GM12878 (cell line): ENCODE data around the gene ITGA6. TPM values are rescaled to one million over a fixed set of nuclear protein-coding genes. Genes with fewer than 3 reads are reported as not detected.

Experiments used
- ATAC-seq: fragments of 200-7000 bp; cut with Tn5 transposase; 3 replicates; pipeline ENCODE4 v1.9.1; 2020; ENCODE audit warnings: mild to moderate bottlenecking, moderate library complexity
- BruUV-seq: library from RNA; stranded (reverse); fragments of 400-500 nt; replicated peaks from 2 replicates; lab custom pipeline; 2021; lab: Mats Ljungman, UMichigan
- CTCF ChIA-PET: fragments of 300-600 bp; sonication (Branson Sonifier 250); formaldehyde crosslinking; extraction: SDS; loops from one replicate; lab custom pipeline; 2021; ENCODE audit warnings: inconsistent platforms; lab: Yijun Ruan, JAX
- POLR2A ChIA-PET: fragments of 350-600 bp; formaldehyde crosslinking; extraction: SDS; loops from one replicate; lab custom pipeline; 2021; ENCODE audit warnings: inconsistent platforms; lab: Charles Lee
- RAD21 ChIA-PET: fragments of 300-600 bp; sonication (Branson Sonifier 250); formaldehyde crosslinking; loops from one replicate; lab custom pipeline; 2023; ENCODE audit warnings: antibody characterized with exemption; ENCODE audit not compliant: unreplicated experiment; lab: Charles Lee
- SMC1A ChIA-PET: fragments of 300-600 bp; sonication (Branson Sonifier 250); formaldehyde crosslinking; loops from one replicate; lab custom pipeline; 2023; ENCODE audit not compliant: unreplicated experiment, uncharacterized antibody; lab: Charles Lee
- DNase-seq: peaks from one replicate; pipeline ENCODE4 v3.0.0-alpha.2; 2011; ENCODE audit warnings: low read depth, low spot score
- FAIRE-seq: peaks from 3 replicates; lab custom pipeline; 2011; peaks lifted over from hg19 to GRCh38; lab: Jason Lieb, UNC
- H2AFZ ChIP-seq: 2 replicates; pipeline ENCODE4 v1.6.0; 2011; ENCODE audit warnings: low read depth, low read length, control low read depth; ENCODE audit not compliant: control insufficient read depth
- H3K27ac ChIP-seq: 2 replicates; pipeline ENCODE4 v1.5.1; 2011; ENCODE audit warnings: control low read depth; ENCODE audit not compliant: control insufficient read depth, insufficient read depth
- H3K27me3 ChIP-seq, 2 experiments: replicated peaks in 1 of 2; 2 replicates each; pipeline versions ENCODE4 v1.6.0 to v1.6.1; 2011; ENCODE audit warnings: low read length in 1 of 2; ENCODE audit not compliant: control insufficient read depth in 2 of 2, insufficient read depth in 2 of 2
- H3K36me3 ChIP-seq, 2 experiments: 2 replicates each; pipeline ENCODE4 v1.5.1; 2011; ENCODE audit warnings: low read length in 1 of 2; ENCODE audit not compliant: control insufficient read depth in 2 of 2, insufficient read depth in 2 of 2
- H3K4me1 ChIP-seq: 2 replicates; pipeline ENCODE4 v1.6.1; 2011; ENCODE audit warnings: mild to moderate bottlenecking, low read length, moderate library complexity, mixed read lengths; ENCODE audit not compliant: control insufficient read depth, insufficient read depth
- H3K4me2 ChIP-seq: 2 replicates; pipeline ENCODE4 v1.6.0; 2011; ENCODE audit warnings: control low read depth; ENCODE audit not compliant: control insufficient read depth, insufficient read depth
- H3K4me3 ChIP-seq: fragments of 200-600 bp; sonication (generic); 2 replicates; pipeline ENCODE4 v1.5.1; 2016
- H3K79me2 ChIP-seq: 2 replicates; pipeline ENCODE4 v1.6.0; 2011; ENCODE audit warnings: low read length; ENCODE audit not compliant: control insufficient read depth, insufficient read depth
- H3K9ac ChIP-seq: 2 replicates; pipeline ENCODE4 v1.8.0; 2011; ENCODE audit warnings: low read length, control low read depth, mixed read lengths; ENCODE audit not compliant: control insufficient read depth, insufficient read depth
- H3K9me3 ChIP-seq: replicated peaks from 3 replicates; pipeline ENCODE4 v1.5.1; 2011; ENCODE audit warnings: mild to moderate bottlenecking, low read length; ENCODE audit not compliant: control insufficient read depth, insufficient read depth
- H4K20me1 ChIP-seq: 2 replicates; pipeline ENCODE4 v1.6.0; 2011; ENCODE audit not compliant: control insufficient read depth, insufficient read depth
- ETV6 ChIP-seq, 2 experiments: fragments of 450-650 bp in 1 of 2; IDR thresholded peaks in 1 of 2; conservative IDR thresholded peaks in 1 of 2; 2 replicates each; pipeline ENCODE4 v1.6.1; 2014; ENCODE audit warnings: antibody characterized with exemption in 1 of 2, borderline replicate concordance in 1 of 2, low read depth in 1 of 2, mild to moderate bottlenecking in 1 of 2, moderate library complexity in 1 of 2
- HCFC1 ChIP-seq: fragments of 150-350 bp; IDR thresholded peaks from 2 replicates; pipeline ENCODE4 v1.6.1; 2014; ENCODE audit warnings: low read length
- NR2C1 ChIP-seq: fragments of 450-650 bp; IDR thresholded peaks from 2 replicates; pipeline ENCODE4 v1.6.1; 2017; ENCODE audit warnings: antibody characterized with exemption, mild to moderate bottlenecking, moderate library complexity
- ZZZ3 ChIP-seq: IDR thresholded peaks from 2 replicates; pipeline ENCODE4 v1.6.1; 2011; ENCODE audit warnings: low read depth; ENCODE audit not compliant: control insufficient read depth, insufficient read length
- WGBS: methylation state at CpG from one replicate; pipeline ENCODE4 v1.1.6; 2016; ENCODE audit warnings: low lambda C conversion rate; ENCODE audit not compliant: insufficient replicate concordance, insufficient coverage; ENCODE audit errors: missing lambda C conversion rate; 5-methylcytosine and 5-hydroxymethylcytosine counted together
- in situ Hi-C: fragments of 300-500 bp; cut with MboI; formaldehyde crosslinking; loops from 9 replicates; pipeline ENCODE4 v1.14.3; 2018; ENCODE audit warnings: mixed read lengths
- intact Hi-C: fragments of 100-400 bp; cut with micrococcal nuclease; formaldehyde crosslinking; loops from one replicate; pipeline ENCODE4 v1.14.2; 2022; ENCODE audit not compliant: unreplicated experiment
- polyA plus RNA-seq, 11 experiments: library from polyadenylated mRNA; depleted of rRNA in 4 of 11; unstranded in 6 of 11; stranded (reverse) in 5 of 11; fragments of >200 nt; fragmentation: Nextera tagmentation in 4 of 11; fragmentation: Illumina TruSeq in 1 of 11; extraction: Ambion mirVana in 4 of 11; extraction: Trizol in 1 of 11; gene quantifications; 1 replicate in 1 of 11; 2 replicates in 10 of 11; pipeline versions ENCODE4 v1.2.1 to v1.2.3, GENCODE V29; 2011 to 2016; ENCODE audit warnings: inconsistent platforms in 2 of 11, missing spikeins in 2 of 11, low read depth in 1 of 11
- total RNA-seq, 4 experiments: library from RNA; depleted of rRNA in 3 of 4; stranded (reverse); fragments of >200 nt in 3 of 4; fragmentation: Illumina TruSeq in 1 of 4; extraction: Trizol in 1 of 4; gene quantifications; 2 replicates each; pipeline versions ENCODE4 v1.2.1 to v1.2.3, GENCODE V29; 2013 to 2021
- TF ChIP-seq, protein P1 (sequence below): IDR thresholded peaks from 2 replicates; pipeline ENCODE4 v1.6.1; 2012; ENCODE audit warnings: mild to moderate bottlenecking, low read depth, low read length
- TF ChIP-seq, protein P2 (sequence below): fragments of 450-650 bp; IDR thresholded peaks from 2 replicates; pipeline ENCODE4 v1.6.1; 2018; ENCODE audit warnings: mild to moderate bottlenecking, low read depth, moderate library complexity; ENCODE audit not compliant: partially characterized antibody

Gene ITGA6
- total and polyA plus RNA-seq, 10 of the 15 experiments (the other 5 are each of a cell fraction or from before 2014, with no cell fraction given): 0.01 to 0.36 (median 0.14) TPM; not detected in 2

DNA sequence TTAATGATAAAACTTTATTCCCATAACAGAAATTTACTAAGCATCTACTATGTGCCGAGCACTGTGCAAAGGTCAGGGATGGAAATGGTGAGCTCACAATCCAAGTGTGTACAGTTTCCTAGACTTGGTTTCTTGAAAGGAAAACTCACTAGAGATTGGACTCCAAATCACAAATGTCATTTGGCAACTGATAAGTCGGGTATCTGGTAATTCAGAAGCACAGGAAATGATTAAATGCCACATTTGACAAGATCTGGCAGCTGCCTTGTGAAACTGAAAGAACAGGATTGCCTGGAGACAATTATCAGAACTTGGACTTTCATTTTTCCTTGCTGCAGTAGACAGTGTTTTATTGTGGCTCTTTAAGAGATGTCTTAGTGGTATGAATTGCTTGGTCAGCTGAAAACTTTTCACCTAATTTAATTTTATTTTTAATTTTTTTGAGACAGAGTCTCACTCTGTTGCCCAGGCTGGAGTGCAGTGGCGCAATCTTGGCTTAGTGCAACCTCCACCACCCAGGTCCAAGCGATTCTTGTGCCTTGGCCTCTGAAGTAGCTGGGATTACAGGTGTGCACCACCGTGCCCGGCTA is 19.2 kb downstream of the ITGA6 start:
- intact Hi-C loops: no loop called here
- no TSS peak for BruUV-seq
- SMC1A ChIA-PET: interaction anchor here (0.8 kb wide), 1 partner anchor 82 kb away, joined by 3 read pairs; no protein-coding TSS in a partner anchor

More for the DNA sequence above, 19.2 kb downstream of the ITGA6 start:
- DNase-seq (no peak), FAIRE-seq (no peak), ATAC-seq (no peak)
- Histone ChIP-seq H3K9ac (no peak overlapping the region), H3K79me2 (no peaks in the 10 kb centered on the region), H3K36me3 (no peaks in the 10 kb centered on the region), H3K4me1 (no peaks in the 10 kb centered on the region), H2AFZ (no peak overlapping the region), H3K4me3 (no peak overlapping the region), H3K9me3 (no peaks in the 10 kb centered on the region), H3K27ac (no peak overlapping the region), H3K27me3 (peaks cover 0 to 3% of the 10 kb centered on the region in 2 experiments; a peak in 1 of 4 replicates), H3K4me2 (no peak overlapping the region), H4K20me1 (no peaks in the 10 kb centered on the region)
- CTCF ChIA-PET: interaction anchor here (0.9 to 1.7 kb wide), 4 partner anchors 8 to 17 kb away, joined by 3 to 5 read pairs (median 4); no protein-coding TSS in a partner anchor
- RAD21 ChIA-PET: no interaction called here
- WGBS: 72% methylated on average over 6 of the region's 6 CpGs
- in situ Hi-C loops: no loop called here
- POLR2A ChIA-PET: interaction anchor here (0.6 kb wide), 1 partner anchor 836 kb away, joined by 3 read pairs; no protein-coding TSS in a partner anchor
- TF ChIP-seq, protein P1, sequence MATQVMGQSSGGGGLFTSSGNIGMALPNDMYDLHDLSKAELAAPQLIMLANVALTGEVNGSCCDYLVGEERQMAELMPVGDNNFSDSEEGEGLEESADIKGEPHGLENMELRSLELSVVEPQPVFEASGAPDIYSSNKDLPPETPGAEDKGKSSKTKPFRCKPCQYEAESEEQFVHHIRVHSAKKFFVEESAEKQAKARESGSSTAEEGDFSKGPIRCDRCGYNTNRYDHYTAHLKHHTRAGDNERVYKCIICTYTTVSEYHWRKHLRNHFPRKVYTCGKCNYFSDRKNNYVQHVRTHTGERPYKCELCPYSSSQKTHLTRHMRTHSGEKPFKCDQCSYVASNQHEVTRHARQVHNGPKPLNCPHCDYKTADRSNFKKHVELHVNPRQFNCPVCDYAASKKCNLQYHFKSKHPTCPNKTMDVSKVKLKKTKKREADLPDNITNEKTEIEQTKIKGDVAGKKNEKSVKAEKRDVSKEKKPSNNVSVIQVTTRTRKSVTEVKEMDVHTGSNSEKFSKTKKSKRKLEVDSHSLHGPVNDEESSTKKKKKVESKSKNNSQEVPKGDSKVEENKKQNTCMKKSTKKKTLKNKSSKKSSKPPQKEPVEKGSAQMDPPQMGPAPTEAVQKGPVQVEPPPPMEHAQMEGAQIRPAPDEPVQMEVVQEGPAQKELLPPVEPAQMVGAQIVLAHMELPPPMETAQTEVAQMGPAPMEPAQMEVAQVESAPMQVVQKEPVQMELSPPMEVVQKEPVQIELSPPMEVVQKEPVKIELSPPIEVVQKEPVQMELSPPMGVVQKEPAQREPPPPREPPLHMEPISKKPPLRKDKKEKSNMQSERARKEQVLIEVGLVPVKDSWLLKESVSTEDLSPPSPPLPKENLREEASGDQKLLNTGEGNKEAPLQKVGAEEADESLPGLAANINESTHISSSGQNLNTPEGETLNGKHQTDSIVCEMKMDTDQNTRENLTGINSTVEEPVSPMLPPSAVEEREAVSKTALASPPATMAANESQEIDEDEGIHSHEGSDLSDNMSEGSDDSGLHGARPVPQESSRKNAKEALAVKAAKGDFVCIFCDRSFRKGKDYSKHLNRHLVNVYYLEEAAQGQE: no peak
- TF ChIP-seq ZZZ3 (no peak), NR2C1 (no peak), ETV6 (conservative IDR thresholded peaks at IDR 0.05 in 1 of 2, IDR thresholded peaks at IDR 0.05 in 1 of 2; ENCODE audit: borderline replicate concordance in 1 of 2, low read depth in 1 of 2) (no peak), HCFC1 (no peak)
- TF ChIP-seq, protein P2, sequence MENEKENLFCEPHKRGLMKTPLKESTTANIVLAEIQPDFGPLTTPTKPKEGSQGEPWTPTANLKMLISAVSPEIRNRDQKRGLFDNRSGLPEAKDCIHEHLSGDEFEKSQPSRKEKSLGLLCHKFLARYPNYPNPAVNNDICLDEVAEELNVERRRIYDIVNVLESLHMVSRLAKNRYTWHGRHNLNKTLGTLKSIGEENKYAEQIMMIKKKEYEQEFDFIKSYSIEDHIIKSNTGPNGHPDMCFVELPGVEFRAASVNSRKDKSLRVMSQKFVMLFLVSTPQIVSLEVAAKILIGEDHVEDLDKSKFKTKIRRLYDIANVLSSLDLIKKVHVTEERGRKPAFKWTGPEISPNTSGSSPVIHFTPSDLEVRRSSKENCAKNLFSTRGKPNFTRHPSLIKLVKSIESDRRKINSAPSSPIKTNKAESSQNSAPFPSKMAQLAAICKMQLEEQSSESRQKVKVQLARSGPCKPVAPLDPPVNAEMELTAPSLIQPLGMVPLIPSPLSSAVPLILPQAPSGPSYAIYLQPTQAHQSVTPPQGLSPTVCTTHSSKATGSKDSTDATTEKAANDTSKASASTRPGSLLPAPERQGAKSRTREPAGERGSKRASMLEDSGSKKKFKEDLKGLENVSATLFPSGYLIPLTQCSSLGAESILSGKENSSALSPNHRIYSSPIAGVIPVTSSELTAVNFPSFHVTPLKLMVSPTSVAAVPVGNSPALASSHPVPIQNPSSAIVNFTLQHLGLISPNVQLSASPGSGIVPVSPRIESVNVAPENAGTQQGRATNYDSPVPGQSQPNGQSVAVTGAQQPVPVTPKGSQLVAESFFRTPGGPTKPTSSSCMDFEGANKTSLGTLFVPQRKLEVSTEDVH: no peak
